Effector memory CD4-positive, alpha-beta T cell (primary cell): ENCODE results near the gene STARD3NL.
"Not testable (repeated sequence)": the region's sequence is repeated elsewhere in the genome, so short reads cannot be mapped to it uniquely, and the experiment has no call there.

Experiments
- DNase-seq, 3 donors: peaks; one replicate each; pipeline ENCODE4 v3.0.0-alpha.2; 2020
- H3K27ac ChIP-seq: 2 replicates; pipeline ENCODE4 v1.7.0; 2013; ENCODE audit warnings: mild to moderate bottlenecking, low read length, moderate library complexity; ENCODE audit not compliant: insufficient read depth, poor library complexity, severe bottlenecking
- H3K27me3 ChIP-seq: replicated peaks from 2 replicates; pipeline ENCODE4 v1.7.0; 2013; ENCODE audit warnings: mild to moderate bottlenecking, low read length; ENCODE audit not compliant: insufficient read depth, control insufficient read depth, poor library complexity, severe bottlenecking
- H3K36me3 ChIP-seq: 2 replicates; pipeline ENCODE4 v1.7.0; 2013; ENCODE audit warnings: mild to moderate bottlenecking, low read length, moderate library complexity; ENCODE audit not compliant: control insufficient read depth, insufficient read depth
- H3K4me1 ChIP-seq: 2 replicates; pipeline ENCODE4 v1.7.0; 2013; ENCODE audit warnings: low read length, mild to moderate bottlenecking; ENCODE audit not compliant: control insufficient read depth, insufficient read depth, poor library complexity, severe bottlenecking
- H3K4me3 ChIP-seq: 2 replicates; pipeline ENCODE4 v1.7.0; 2013; ENCODE audit warnings: low read length, low read depth, mild to moderate bottlenecking; ENCODE audit not compliant: insufficient read depth, poor library complexity, severe bottlenecking
- H3K9me3 ChIP-seq: 2 replicates; pipeline ENCODE4 v1.7.0; 2013; ENCODE audit warnings: mild to moderate bottlenecking, low read length, moderate library complexity; ENCODE audit not compliant: control insufficient read depth

Gene STARD3NL

GRCh38 chr7:38217672-38218071, 39.6 kb downstream of the STARD3NL start:
- H3K9me3 ChIP-seq: no peaks in the 10 kb centered on the region
- no peak overlapping the region for H3K27ac ChIP-seq
- H3K4me1 ChIP-seq: peaks cover 8% of the 10 kb centered on the region
- no peaks in the 10 kb centered on the region for H3K27me3 ChIP-seq
- no peak for DNase-seq
- no peak overlapping the region for H3K4me3 ChIP-seq
- no peaks in the 10 kb centered on the region for H3K36me3 ChIP-seq

DNA sequence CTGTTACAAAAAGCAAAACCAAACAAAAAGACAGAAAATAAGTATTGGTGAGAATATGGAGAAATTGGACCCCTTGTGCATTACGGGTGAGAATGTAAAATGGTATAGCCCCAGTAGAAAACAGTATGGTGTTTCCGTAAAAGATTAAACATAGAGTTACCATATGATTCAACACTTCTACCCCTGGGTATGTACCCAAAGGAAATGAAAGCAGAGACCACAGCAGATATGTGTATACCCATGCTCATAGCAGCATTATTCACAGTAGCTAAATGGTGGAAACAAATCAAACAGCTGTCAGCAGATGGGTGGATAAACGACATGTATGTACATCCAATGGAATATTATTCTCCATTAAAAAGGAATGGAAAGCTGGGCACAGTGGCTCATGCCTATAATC, 42.4 kb downstream of the STARD3NL start:
- Histone ChIP-seq H3K9me3 (no peaks in the 10 kb centered on the region), H3K4me1 (peaks cover 11% of the 10 kb centered on the region), H3K4me3 (no peak overlapping the region), H3K27me3 (no peaks in the 10 kb centered on the region), H3K36me3 (no peaks in the 10 kb centered on the region), H3K27ac (no peak overlapping the region)
- no peak for DNase-seq

- Histone ChIP-seq H3K4me3 (no peak overlapping the region), H3K27ac (no peak overlapping the region), H3K27me3 (no peaks in the 10 kb centered on the region), H3K36me3 (no peaks in the 10 kb centered on the region), H3K9me3 (no peaks in the 10 kb centered on the region), H3K4me1 (peaks cover 5% of the 10 kb centered on the region)
- DNase-seq: no peak
These were observed 44.5 kb downstream of the STARD3NL start for GRCh38 chr7:38222481-38223096.

GRCh38 chr7:38223306-38223705, 45.3 kb downstream of the STARD3NL start:
- Histone ChIP-seq H3K4me1 (peaks cover 5% of the 10 kb centered on the region), H3K36me3 (no peaks in the 10 kb centered on the region), H3K4me3 (no peak overlapping the region), H3K27ac (no peak overlapping the region), H3K9me3 (no peaks in the 10 kb centered on the region), H3K27me3 (no peaks in the 10 kb centered on the region)
- no peak for DNase-seq

- Histone ChIP-seq H3K36me3 (no peaks in the 10 kb centered on the region), H3K4me3 (no peak overlapping the region), H3K9me3 (no peaks in the 10 kb centered on the region), H3K27ac (no peak overlapping the region), H3K27me3 (no peaks in the 10 kb centered on the region), H3K4me1 (peaks cover 5% of the 10 kb centered on the region)
- no peak for DNase-seq
These were observed 46.3 kb downstream of the STARD3NL start for GRCh38 chr7:38224392-38224791.

- DNase-seq: no peak
These were observed 51.3 kb downstream of the STARD3NL start for GRCh38 chr7:38229386-38229785.

GRCh38 chr7:38229884-38230642, 52.0 kb downstream of the STARD3NL start:
- Histone ChIP-seq H3K36me3 (no peaks in the 10 kb centered on the region), H3K27me3 (no peaks in the 10 kb centered on the region), H3K4me3 (no peak overlapping the region), H3K27ac (no peak overlapping the region), H3K4me1 (peaks cover 15% of the 10 kb centered on the region), H3K9me3 (no peaks in the 10 kb centered on the region)
- DNase-seq: no peak

More at GRCh38 chr7:38229386-38229785, 51.3 kb downstream of the STARD3NL start:
- H3K27ac ChIP-seq: no peak overlapping the region
- H3K4me3 ChIP-seq: no peak overlapping the region
- no peaks in the 10 kb centered on the region for H3K9me3 ChIP-seq
- H3K4me1 ChIP-seq: peaks cover 15% of the 10 kb centered on the region
- no peaks in the 10 kb centered on the region for H3K36me3 ChIP-seq
- H3K27me3 ChIP-seq: no peaks in the 10 kb centered on the region

DNA sequence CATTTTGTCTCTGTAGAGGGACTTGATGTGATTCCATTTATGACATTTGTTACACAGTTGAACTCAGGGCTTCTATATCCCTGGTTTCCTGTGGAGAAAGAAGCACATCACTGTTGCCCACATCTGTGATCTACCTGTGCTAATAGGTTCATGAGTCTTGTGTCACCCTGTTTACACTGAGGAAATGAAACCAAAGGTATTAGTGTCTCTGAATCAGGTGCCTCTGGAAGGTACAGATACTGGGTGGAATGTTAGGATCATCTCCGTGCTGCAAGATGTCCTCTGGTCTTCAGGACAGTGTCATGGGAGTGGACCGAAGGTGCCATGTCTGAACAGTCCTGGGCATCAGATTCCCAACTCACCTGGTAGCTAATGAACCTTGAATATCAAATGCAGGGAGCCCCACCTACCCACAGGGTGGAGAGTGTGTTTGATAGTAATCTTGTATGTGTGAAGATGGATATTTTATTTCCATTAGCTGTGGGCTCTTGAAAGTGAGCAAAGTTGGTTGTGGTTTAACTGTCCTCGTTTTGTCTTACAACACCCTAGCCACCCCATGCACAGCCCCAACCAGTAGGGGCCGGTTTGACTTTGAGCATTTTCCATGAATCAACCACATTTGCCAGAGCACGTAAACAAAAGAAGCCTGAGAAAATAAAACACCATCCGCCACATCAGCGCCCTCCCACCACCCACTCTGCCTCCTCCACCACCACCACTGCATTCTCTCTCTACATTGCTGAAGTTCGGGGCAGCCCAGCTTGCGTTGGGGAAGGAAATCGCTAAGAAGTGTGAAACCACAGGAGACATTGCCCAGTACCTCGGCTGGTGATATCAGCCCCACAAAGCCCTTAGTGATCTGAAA, 54.7 kb downstream of the STARD3NL start:
- DNase-seq: peak; percentile 47 to 70 (median 61)
- H3K27ac ChIP-seq: peak overlapping the region; percentile 42
- H3K36me3 ChIP-seq: no peaks in the 10 kb centered on the region
- H3K27me3 ChIP-seq: no peaks in the 10 kb centered on the region
- H3K9me3 ChIP-seq: no peaks in the 10 kb centered on the region
- peaks cover 15% of the 10 kb centered on the region for H3K4me1 ChIP-seq
- peak overlapping the region; percentile 24 for H3K4me3 ChIP-seq

- H3K27ac ChIP-seq, H3K4me3 ChIP-seq, H3K27me3 ChIP-seq, DNase-seq, H3K9me3 ChIP-seq, H3K36me3 ChIP-seq: not testable (repeated sequence)
- peaks cover 15% of the 10 kb centered on the region for H3K4me1 ChIP-seq
These were observed 56.7 kb downstream of the STARD3NL start for GRCh38 chr7:38234759-38235158.

DNA sequence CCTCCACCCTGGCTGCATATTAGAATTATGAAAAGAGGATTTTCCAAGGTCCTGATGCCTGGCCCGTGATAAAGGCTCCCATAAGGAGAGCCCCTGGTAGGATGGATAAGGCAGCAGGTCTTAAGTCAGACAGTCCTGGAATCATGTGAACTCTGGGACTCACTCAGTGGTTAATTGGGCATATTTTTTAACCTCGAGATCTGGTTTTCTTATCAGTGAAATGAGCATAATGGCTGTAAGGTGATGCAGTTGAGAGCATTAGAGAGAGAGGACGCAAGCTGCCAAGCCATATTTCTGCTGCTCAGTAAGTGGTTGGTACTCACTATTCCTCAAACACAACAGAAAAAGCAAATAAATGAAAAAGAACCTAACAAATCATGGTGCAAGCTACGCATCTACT, 57.6 kb downstream of the STARD3NL start:
- H3K36me3 ChIP-seq: no peaks in the 10 kb centered on the region
- H3K9me3 ChIP-seq: no peaks in the 10 kb centered on the region
- no peak overlapping the region for H3K27ac ChIP-seq
- H3K4me1 ChIP-seq: peaks cover 15% of the 10 kb centered on the region
- DNase-seq: no peak
- H3K27me3 ChIP-seq: no peaks in the 10 kb centered on the region
- no peak overlapping the region for H3K4me3 ChIP-seq
